Astrocyte of the cerebellum (primary cell): ENCODE measurements around the gene ARHGAP33.

Experiments used
- DNase-seq: peaks from one replicate; pipeline ENCODE4 v3.0.0-alpha.2; 2011; ENCODE audit warnings: low read depth
- H3K4me3 ChIP-seq: 2 replicates; pipeline ENCODE4 v1.5.1; 2011; ENCODE audit warnings: mild to moderate bottlenecking, low read depth, low read length, moderate library complexity
- CTCF ChIP-seq: IDR thresholded peaks from 2 replicates; pipeline ENCODE4 v1.5.1; 2012; ENCODE audit warnings: low read length, low read depth, moderate library complexity, mild to moderate bottlenecking; ENCODE audit errors: missing control alignments
- in situ Hi-C: cut with HindIII; loops from 2 replicates; pipeline ENCODE4 v1.10.0; 2017; ENCODE audit warnings: low sequenced_read_pairs

ARHGAP33 gene

GRCh38 chr19:35746087-35746462, 29.3 kb upstream of the ARHGAP33 start:
- TF ChIP-seq CTCF = no peak
- H3K4me3 ChIP-seq = peak overlapping the region; percentile 71
- in situ Hi-C loops = no loop called here
- no peak for DNase-seq

- TF ChIP-seq CTCF = no peak
- DNase-seq = no peak
- H3K4me3 ChIP-seq = peak overlapping the region; percentile 71
- in situ Hi-C loops = no loop called here
Measured at GRCh38 chr19:35746531-35746930, 28.8 kb upstream of the ARHGAP33 start.

GRCh38 chr19:35748106-35749020, 27.0 kb upstream of the ARHGAP33 start, which contains the start of gene LIN37:
LIN37 (plus strand) TSS chr19:35748576; CDS start chr19:35748725, 149 bp downstream.
- no peak for TF ChIP-seq CTCF
- peak; percentile 100 for DNase-seq
- in situ Hi-C loops = no loop called here
- H3K4me3 ChIP-seq = peak within 1 kb of the TSS; percentile 94

- in situ Hi-C loops = no loop called here
- DNase-seq = no peak
- TF ChIP-seq CTCF = no peak
- H3K4me3 ChIP-seq = no peak overlapping the region
Measured at GRCh38 chr19:35750167-35750566, 25.2 kb upstream of the ARHGAP33 start.

GRCh38 chr19:35751839-35752745, 23.3 kb upstream of the ARHGAP33 start:
- no peak for DNase-seq
- TF ChIP-seq CTCF = no peak
- in situ Hi-C loops = no loop called here
- H3K4me3 ChIP-seq = no peak overlapping the region

GRCh38 chr19:35752746-35753350, 22.5 kb upstream of the ARHGAP33 start:
- no peak overlapping the region for H3K4me3 ChIP-seq
- no peak for DNase-seq
- in situ Hi-C loops = no loop called here
- TF ChIP-seq CTCF = no peak
